LoVo (cell line): Measurements from ENCODE around the gene LRRC74A.

ENCODE experiments used
- DNase-seq: peaks from one replicate; pipeline ENCODE4 v3.0.0-alpha.2; 2016; ENCODE audit warnings: low spot score

LRRC74A gene

DNA sequence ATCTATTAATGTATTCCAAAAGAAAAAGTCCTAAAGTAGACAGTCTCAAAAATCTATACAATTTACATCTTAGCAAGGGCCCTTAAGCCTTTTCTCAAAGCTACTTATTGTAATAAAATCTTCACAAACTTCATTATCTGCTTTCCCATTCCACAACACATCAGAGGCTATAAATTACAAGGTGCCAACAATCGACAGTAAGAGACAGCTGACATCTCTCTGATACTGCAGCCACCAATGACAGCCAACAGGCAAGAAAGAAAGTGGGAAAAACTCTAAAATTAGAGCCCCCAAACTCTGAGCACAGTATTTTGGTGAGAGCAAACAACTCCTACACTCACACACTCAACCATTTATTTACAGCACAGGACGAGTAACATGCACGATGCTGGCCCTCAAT is 15.7 kb upstream of the LRRC74A start:
- DNase-seq, result no peak

DNA sequence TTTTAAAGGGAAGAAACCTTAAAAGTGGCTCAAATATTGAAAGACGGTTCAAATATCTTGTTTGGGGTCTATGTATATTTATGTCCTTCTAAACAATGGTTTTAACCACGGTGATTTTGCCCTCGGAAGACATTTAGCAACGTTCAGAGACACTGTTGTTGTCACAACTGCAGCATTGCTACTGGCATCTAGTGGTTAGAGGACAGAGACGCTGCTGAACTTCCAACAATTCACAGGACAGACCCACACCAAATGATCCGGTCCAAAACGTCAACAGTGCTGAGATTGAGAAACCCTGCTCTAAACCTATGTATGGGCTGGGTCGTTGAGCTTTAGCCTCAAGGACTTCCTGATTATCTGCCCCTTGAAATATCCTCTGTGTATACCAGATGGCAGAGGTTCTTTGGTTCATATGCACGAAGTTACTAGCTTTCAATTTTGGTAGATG is 15.2 kb upstream of the LRRC74A start:
- peak; percentile 39 for DNase-seq

DNA sequence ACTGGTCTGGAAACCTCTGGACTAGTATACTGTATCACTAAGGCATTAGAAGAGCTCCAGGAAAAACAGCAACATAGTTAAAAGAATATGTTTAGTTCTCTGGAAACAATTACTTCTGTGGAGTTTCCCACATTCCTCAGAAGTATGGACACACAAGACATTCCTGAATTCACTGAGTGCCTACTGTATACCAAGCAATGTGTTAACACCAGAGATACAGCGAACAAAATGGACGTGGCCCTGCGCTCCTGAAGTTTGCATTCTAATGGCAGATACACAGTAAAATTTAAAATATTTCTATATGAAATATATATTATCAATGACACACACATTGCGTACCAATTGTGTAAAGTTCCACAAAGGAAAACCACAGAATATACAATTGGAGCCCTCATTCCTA is 14.6 kb upstream of the LRRC74A start:
- DNase-seq, result no peak

DNA sequence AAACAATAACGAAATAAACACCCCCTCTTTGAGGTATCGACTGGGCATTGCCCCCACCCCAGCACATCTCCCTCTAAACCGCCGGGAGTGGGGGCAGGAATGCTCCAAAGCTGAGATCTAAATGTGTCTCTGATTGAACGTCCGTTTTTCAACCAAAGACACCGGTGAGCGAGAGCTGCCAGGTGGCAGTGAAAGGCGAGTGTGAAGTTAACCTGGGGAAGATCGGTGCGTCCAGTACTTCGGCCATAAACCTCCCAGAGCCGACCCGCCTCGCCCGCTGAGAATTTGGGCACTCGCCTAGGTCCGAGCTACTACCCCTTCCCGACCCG is 14.2 kb upstream of the LRRC74A start:
- DNase-seq, result peak; percentile 6

DNA sequence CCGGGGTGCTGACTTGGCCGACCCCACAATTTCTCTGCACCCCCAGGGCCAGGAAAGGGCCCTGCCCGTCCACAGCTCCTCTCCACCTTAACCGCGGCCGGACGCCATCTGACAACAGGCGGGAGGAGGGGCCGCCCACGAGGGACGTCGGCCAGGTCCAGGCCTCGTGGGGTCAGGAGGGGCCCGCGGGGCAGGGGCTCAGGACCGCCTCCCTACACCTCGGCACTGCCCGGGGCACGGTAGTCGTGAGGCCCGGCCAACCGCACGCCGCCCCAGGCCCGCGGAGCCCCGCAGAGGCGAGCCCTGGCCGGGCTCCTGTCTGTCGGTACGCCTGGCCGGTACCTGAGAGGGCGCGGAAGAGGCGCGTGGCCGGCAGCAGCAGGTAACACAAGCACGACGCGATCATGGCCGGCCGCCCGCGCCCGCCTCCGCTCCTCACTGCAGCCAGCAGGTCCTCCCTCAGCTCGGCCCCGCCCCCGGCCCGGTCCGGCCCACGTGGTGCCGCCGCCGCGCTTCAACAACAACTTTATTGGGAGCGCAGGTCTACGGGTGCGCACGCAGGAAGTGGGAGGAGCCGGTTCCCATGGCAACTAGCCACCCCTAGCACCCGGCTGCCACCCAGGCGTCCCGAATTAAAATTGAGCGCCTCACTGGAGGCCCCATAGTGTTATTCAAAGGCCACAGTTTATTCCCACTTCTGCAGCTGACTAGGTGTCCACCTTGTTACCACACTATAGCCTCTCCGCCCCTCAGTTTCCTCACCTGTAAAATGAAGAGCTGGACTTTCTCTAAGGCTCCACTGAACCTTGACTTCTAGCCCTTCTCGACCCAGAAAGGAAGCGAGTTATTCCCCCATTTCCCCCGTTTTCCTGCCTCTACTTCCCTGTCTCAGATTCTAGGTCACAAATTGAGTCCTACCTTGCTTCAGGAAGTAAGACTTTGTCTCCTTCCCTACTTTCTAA is 13.5 kb upstream of the LRRC74A start, which contains the start of gene ANGEL1:
TSS of gene ANGEL1 (minus strand) at position 461 of the 962 bp plus-strand sequence. CDS start at position 406, 55 bp downstream.
- DNase-seq, result peak; percentile 93

DNA sequence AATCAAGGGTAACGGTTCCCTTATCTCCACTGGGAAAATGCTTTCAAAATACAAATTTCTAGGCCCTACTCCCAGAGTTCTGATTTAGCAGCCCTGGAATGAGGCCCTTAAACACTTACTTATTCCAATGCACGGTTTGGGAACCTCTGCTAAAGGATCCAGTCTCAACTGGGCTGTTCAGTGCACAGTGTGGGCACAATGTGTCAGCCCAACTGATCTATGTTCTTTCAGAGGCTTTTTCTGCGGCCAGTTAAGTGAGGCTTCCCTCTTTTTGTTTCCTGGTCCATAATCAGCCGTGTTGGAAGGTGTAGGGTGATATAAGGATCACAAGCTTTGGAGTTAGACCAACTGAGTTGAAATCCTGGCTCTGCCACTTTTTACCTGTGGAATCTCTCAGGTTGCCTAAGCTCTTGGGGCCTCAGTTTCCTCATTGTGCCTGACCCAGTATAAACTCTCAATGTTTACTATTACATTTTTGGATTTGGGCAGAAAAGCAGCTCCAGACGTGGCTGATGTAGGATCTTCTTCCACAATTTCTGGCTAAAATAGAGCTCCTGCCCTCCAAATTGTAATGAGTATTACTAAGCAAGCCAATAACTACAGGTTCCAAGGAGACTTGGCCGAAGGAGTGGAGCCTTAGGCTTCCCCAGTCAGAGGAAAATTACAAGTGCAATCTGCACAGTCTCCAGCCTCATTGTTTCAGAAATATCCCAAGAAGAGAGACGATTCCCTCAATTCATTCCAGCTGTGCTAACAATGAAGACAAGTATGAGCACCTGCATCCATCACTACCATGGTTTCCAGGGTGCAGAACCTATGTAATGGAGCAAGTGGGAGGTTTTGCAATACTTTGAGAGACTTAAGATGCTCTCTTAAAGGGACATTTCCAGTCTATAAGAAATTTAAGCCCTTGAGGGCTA is 11.2 kb upstream of the LRRC74A start:
- DNase-seq, result no peak

DNA sequence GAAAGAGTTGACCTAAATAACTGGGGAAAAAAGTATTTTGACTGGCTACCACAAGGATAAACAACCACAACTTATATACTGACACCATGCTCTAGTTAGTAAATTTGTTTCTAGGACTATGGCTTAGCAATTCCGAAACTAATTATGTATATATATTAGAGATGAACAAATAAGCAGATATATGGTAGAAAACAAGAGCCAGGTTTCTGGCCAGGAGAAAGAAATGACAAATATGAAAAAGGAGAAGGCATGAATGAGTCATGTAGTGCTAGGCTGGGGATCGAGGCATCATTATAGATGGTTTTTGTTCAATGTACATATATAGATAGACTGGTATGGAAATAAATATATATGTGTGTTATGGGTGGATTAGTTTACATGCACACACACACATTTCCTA is 5.5 kb upstream of the LRRC74A start:
- DNase-seq, result no peak

DNA sequence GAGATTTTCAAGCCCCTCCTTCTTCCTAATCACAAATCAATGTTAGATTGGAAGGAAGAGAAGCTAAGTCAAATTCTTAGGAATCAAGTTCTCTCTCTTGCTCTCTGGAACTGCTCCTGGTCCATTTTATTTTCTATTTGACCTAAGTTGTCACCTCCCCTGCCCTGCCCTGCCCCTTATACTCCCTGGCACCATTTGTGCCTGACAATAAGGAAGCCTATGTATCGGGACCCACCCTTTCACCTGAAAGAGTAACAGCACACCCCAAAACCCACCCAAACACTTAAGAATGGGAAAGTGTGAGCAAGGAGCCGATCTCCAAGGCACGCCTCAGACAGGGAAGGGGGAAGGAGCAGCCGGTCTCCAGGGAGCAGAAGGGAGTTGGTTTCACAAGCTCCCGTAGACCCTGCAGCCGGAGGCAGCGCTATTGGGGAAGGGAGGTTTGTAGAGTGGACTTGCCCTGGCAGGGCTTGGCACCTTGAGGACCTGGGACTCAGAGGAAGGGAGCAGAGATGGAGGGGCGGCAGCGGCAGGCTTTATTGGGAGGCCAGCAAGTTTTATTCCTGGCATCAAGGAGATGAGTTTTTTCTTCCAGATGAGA is 1.6 kb downstream of the LRRC74A start:
- DNase-seq, result no peak

DNA sequence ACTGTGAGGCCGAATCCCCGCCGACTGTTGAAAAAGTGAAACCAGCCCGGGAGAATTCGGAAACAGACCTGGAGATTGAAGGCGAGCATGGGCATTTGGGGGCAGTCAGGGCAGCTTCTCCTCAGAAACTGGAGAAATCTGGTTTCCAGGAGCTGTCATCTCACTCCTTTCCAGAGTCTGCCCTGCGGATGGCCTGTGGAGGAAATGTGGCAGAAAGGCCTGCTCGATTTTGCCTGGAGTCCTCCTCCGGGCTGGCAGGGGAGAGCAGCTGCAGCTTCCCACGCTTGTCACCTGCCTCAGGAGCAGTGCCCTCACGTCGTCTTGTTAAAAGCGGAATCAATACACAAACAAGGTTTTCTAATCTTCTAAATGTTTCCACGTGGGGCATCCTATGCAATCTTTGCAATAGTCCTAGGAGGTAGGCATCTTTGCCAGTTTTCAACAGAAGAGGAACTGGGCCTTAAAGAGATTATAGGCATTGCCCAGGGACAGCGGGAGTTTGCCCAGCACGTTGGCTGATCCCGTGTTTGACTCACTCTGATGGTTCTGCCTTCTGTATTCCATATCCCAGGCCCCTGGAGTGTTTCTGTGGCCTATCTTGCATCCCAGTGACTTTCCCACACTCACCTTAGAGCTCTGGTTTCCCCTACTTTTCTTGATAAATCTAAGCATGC is 2.3 kb downstream of the LRRC74A start:
- DNase-seq, result no peak

DNA sequence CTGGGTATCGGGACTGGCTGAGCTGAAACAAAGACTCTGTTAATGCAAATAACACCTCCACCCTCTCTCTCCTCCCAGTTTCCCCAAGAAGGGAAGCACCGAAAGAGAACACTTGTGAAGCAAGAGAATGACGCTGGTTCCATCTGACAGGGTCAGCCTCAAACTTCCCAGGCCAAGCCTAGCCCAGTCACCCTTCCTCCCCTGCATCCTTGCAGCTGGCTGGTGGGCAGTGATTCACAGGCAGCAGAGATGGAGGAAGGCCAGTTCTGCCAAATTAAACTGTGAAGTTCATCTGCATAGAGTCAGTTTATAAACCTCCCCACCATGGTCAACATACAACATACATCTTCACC is 2.8 kb downstream of the LRRC74A start:
- DNase-seq, result no peak

DNA sequence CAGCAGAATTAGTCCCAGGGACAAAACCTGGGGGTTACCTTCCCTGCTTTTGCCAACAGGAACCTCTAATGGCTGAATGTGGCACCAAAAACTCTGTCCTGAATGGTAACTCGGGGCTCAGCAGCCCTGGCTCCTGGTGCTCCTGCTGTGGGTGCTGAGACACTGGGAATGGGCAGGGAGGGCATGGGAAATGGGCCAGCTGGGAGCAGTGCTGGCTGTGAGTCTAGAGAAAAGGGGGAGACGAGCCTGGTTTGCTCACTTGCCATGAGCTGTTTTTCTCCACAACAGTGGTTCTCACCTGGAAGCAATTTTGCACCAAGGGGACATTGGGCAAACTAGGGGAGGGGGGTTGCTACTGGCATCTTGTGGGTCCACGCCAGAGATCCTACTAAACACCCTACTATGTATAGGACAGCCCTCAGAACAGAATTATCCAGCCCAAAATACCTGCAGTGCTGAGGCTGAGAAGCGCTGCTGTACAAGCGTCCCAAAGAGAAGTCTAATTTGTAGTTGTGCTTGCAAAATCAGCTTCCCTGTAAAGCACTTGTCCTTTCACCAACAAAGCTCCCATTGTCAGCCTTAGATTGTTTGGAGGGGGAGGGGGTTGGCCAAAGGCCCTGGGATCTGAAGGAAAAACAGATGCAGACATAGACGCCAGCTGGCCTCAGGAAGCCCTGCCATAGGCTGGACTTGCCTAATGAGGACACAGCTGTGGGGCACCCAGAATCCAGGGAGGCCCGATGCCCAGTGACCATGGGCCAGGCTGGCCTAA is 3.6 kb downstream of the LRRC74A start:
- DNase-seq, result no peak

DNA sequence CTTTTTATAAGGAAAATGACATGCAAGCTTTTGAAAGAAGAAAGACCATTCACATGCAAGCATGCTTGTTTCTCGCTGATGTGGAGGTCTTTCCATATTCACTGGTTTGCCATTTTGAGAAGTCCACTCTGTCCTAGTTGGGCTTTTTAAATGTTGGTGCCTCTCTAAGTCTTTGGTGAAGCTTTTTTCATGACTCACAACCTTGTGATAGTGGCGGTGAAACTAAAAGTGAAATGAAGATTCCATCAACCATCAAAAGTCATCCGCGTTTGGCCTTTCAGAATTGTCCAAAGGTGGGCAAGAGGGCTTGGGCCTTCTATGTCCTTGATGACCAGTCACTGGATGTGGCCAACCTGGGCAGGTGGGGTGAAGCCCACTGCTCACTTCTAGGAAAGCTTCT is 4.3 kb downstream of the LRRC74A start:
- DNase-seq, result no peak

DNA sequence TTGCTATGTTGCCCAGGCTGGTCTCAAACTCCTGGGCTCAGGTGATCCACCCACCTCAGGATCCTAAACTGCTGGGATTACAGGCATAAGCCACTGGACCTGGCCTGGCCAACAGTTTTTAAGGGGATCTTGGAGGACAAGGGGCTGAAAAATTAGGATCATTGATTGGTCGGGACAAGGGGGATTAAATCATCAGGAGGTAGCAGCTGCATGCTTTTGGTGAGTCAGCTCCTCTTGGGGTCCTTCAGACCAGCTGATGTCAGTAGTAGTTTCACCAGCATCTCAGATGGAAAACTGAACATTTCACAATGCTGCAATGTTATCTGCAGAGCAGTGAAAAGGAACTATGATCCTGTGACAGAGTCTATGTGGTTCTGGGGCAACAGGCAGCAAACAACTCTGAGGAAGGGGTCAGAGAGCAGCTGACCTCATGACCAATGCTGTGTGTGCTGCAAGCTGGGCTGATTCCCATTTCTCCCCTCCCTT is 6.3 kb downstream of the LRRC74A start:
- DNase-seq, result no peak

DNA sequence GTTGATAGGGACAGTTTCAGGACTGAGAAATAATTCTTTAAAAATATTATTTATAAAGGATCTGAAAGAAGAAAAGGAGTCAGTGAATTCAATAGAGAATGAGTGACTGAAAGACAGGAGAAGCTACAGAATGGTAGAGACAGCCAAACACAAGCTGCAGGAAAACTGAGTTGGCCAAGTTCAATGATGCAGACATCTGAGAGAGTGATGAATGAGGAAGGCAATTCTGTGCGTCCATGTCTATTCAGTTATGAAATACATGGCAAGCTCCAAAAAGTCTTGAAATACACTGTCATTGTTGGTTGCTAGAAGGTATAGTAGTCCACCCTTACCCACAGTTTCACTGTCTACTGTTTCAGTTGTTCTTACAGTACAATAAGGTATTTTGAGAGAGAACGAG is 6.8 kb downstream of the LRRC74A start:
- no peak for DNase-seq

DNA sequence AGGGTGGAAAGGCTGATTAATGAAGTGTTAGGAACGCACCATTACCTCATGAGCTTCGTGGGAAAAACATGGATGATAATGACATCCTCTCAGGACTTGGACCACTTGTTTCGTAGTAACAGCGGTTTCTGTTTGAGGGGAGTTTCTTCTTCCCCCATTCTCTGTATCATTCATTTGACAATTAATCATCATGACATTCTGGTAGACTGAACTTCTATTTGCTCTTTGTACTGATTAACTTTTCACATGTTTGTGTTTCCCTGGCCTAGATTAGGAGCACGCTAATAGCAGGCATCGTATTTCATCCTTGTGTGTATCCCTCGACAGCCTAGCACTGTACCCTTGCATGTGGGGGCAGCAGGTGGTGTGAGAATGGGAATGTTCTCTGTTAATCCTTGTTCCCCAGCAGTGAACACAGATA is 8.0 kb downstream of the LRRC74A start:
- no peak for DNase-seq

DNA sequence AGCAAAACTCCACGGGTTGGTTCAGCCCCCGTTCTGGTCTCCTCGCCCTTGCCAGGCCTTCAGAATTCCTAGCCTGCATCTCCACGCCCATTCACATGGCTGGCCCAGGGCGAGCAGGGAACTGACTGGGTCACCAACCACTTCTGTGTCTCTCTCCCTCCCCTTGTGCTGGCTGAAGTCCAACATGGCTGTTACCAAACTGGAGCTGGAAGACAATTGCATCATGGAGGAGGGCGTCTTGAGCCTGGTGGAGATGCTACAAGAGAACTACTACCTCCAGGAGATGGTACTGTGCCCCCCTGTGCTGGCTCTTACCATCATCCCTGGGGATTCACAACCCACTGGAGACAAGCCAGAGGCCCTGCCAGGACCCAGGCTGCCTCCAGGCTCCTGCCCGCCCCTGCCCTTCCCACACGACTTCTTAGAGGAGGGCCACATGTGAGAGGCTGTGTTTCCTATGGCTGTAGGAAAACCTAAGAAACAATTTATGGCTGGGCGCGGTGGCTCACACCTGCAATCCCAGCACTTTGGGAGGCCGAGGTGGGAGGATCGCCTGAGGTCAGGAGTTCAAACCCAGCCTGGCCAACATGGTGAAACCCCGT is 9.9 kb downstream of the LRRC74A start:
- DNase-seq, result no peak

DNA sequence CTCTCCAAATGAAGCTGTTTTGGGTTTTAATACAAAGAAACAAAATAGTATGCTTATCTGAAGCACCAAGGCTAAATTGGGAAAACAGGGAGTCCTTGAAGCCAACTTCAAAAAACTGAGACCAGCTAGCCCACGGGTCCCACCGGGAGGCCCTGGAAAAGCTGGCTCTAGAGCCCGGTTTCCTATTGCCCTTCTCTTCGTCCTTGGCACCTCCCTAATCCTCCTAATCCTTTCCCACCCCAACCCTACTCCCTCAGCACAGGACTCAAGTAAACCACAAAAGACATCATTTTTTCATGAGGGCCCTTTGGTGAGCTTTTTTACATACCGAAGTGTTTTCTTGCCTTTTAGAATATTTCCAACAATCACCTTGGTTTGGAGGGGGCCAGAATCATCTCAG is 11.3 kb downstream of the LRRC74A start:
- no peak for DNase-seq

DNA sequence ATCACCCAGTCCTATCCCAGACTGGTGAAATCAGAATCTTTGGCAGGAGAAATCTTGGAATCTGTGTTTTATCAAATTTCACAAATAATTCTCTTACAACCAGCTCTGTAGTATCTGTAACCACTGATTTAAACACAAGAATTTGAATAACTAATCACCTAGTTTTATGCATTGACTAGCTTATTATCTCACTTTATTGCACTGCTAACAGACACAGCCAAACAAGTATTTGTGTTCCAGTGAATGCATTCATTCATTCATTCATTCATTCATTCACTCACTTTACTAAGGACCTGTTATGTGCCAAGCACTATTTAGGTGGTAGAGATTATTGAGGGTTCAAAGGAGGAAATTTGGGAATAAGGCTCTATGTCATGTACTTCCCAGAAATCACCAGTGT is 16.2 kb downstream of the LRRC74A start:
- no peak for DNase-seq

DNA sequence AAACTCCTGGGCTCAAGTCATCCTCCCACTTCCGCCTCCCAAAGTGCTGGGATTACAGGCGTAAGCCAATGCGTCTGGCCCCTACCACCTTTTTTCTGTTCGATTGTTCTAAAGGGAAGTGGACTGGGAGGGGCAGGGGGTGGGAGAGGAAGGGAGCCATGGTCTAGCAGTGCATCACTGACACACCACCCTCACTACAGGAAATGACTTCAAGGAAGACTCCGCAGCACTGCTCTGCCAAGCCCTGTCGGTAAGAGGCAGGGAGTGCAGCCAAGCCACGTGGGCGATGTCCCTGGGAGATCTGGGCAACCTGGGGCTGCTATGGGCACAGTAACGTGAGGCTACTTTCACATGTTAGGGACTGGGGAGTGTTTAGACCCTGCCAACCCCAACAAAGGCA is 18.0 kb downstream of the LRRC74A start:
- DNase-seq, result no peak

DNA sequence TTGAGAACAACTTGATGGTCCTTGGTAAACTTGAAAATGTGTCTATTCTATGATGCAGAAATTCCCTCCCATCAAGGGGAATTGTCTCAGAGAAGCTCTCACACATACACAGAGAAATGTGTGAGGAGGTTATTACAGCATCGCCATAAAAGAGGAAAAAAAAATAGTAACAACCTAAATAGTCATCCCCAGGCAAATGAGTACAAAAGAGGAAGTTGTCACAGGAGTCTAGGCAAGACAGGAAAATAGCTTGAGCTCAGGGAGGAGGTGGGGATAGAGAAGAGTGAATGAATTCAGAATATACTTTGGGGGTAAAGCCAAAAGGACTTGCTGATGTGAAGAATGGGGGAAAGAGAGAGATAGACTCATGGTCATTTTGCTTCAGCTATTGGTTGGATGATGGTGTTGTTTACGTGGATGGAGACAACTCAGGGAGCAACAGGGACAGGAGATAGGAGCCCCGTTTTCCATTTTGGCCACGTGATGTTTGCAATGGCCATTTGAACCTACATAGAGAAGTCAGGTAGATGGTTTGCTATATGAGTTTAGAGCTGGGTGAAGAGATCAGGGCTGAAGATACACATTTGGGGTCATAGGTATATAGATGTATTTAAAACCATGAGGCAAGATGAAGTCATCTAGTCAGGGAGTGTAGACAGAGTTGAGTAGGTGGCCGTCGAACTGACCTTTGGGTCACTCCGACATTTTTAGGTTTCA is 20.3 kb downstream of the LRRC74A start:
- no peak for DNase-seq
